IMR-90 (cell line): Measurements from ENCODE around the gene STRN4. TPM values are rescaled to one million over a fixed set of nuclear protein-coding genes. Genes with fewer than 3 reads are reported as not detected.

Experiments
- ATAC-seq: fragments of 200-7000 bp; cut with Tn5 transposase; 2 replicates; pipeline ENCODE4 v1.9.1; 2020; ENCODE audit warnings: low read depth, mild to moderate bottlenecking, moderate library complexity
- BruUV-seq: library from RNA; stranded (reverse); fragments of 400-500 nt; replicated peaks from 2 replicates; lab custom pipeline; 2021; lab: Mats Ljungman, UMichigan
- CTCF ChIA-PET: fragments of 300-600 bp; formaldehyde crosslinking; extraction: SDS; loops from one replicate; lab custom pipeline; 2021; ENCODE audit warnings: antibody characterized with exemption; lab: Yijun Ruan, JAX
- POLR2A ChIA-PET: fragments of 300-600 bp; sonication (Branson Sonifier 250); formaldehyde crosslinking; loops from one replicate; lab custom pipeline; 2022; ENCODE audit warnings: antibody characterized with exemption; ENCODE audit not compliant: unreplicated experiment; lab: Charles Lee
- DNase-seq: peaks from one replicate; pipeline ENCODE4 v3.0.0; 2013
- H2AFZ ChIP-seq: replicated peaks from 2 replicates; pipeline ENCODE3; 2013; ENCODE audit warnings: low read length, mild to moderate bottlenecking; ENCODE audit not compliant: poor library complexity
- H2AK5ac ChIP-seq: 2 replicates; pipeline ENCODE4 v1.6.1; 2013; ENCODE audit warnings: low read depth, low read length, inconsistent platforms
- H2AK9ac ChIP-seq: replicated peaks from 2 replicates; pipeline ENCODE3; 2013; ENCODE audit warnings: mild to moderate bottlenecking, low read depth, low read length, moderate library complexity; ENCODE audit not compliant: poor library complexity
- H2BK120ac ChIP-seq: 2 replicates; pipeline ENCODE4 v1.6.1; 2013; ENCODE audit warnings: low read depth, low read length, inconsistent platforms
- H2BK15ac ChIP-seq: 3 replicates; pipeline ENCODE4 v1.6.1; 2013; ENCODE audit warnings: low read depth, low read length, inconsistent platforms
- H2BK20ac ChIP-seq: 2 replicates; pipeline ENCODE4 v1.6.1; 2013; ENCODE audit warnings: low read depth, mild to moderate bottlenecking, inconsistent platforms, low read length, moderate library complexity
- H2BK5ac ChIP-seq: 2 replicates; pipeline ENCODE4 v1.6.1; 2013; ENCODE audit warnings: mild to moderate bottlenecking, low read depth, low read length, inconsistent platforms; ENCODE audit not compliant: poor library complexity, severe bottlenecking
- H3K14ac ChIP-seq: replicated peaks from 2 replicates; pipeline ENCODE4 v1.6.1; 2013; ENCODE audit warnings: low read depth, low read length, inconsistent platforms
- H3K18ac ChIP-seq: 2 replicates; pipeline ENCODE4 v1.6.1; 2013; ENCODE audit warnings: low read depth, low read length, control low read depth
- H3K23ac ChIP-seq: 2 replicates; pipeline ENCODE4 v1.6.1; 2013; ENCODE audit warnings: low read depth, low read length, inconsistent platforms
- H3K27ac ChIP-seq: 2 replicates; pipeline ENCODE4 v1.5.1; 2013; ENCODE audit warnings: mild to moderate bottlenecking, control low read depth, low read length; ENCODE audit not compliant: insufficient read depth
- H3K27me3 ChIP-seq: 2 replicates; pipeline ENCODE4 v1.6.1; 2013; ENCODE audit warnings: low read length; ENCODE audit not compliant: control insufficient read depth, insufficient read depth
- H3K36me3 ChIP-seq: 2 replicates; pipeline ENCODE4 v1.6.1; 2013; ENCODE audit warnings: low read length, mixed read lengths; ENCODE audit not compliant: control insufficient read depth, insufficient read depth
- H3K4ac ChIP-seq: 2 replicates; pipeline ENCODE4 v1.6.1; 2013; ENCODE audit warnings: low read depth, low read length, inconsistent platforms
- H3K4me1 ChIP-seq: 2 replicates; pipeline ENCODE4 v1.6.1; 2013; ENCODE audit warnings: low read length, mixed read lengths; ENCODE audit not compliant: control insufficient read depth, insufficient read depth
- H3K4me2 ChIP-seq: 2 replicates; pipeline ENCODE4 v1.6.1; 2013; ENCODE audit warnings: low read depth, mild to moderate bottlenecking, control low read depth, low read length, moderate library complexity
- H3K4me3 ChIP-seq: 2 replicates; pipeline ENCODE4 v1.5.1; 2013; ENCODE audit warnings: low read depth, mild to moderate bottlenecking, control low read depth, low read length, moderate library complexity; ENCODE audit not compliant: insufficient read depth
- H3K56ac ChIP-seq: 2 replicates; pipeline ENCODE4 v1.6.1; 2013; ENCODE audit warnings: low read length, inconsistent platforms; ENCODE audit not compliant: insufficient read depth; ENCODE audit errors: extremely low read depth
- H3K79me1 ChIP-seq, 2 experiments: 2 replicates each; pipeline ENCODE4 v1.6.1; 2013; ENCODE audit warnings: low read length in 2 of 2, inconsistent platforms in 1 of 2, low read depth in 1 of 2
- H3K9ac ChIP-seq: 2 replicates; pipeline ENCODE4 v1.6.1; 2013; ENCODE audit warnings: low read depth, low read length, control low read depth
- H3K9me1 ChIP-seq: 2 replicates; pipeline ENCODE4 v1.6.1; 2013; ENCODE audit warnings: low read length, inconsistent platforms; ENCODE audit not compliant: insufficient read depth
- H3K9me3 ChIP-seq: 2 replicates; pipeline ENCODE4 v1.6.1; 2013; ENCODE audit warnings: low read length; ENCODE audit not compliant: control insufficient read depth, insufficient read depth
- H4K20me1 ChIP-seq: 2 replicates; pipeline ENCODE4 v1.6.1; 2013; ENCODE audit warnings: low read length, inconsistent platforms; ENCODE audit not compliant: insufficient read depth
- H4K5ac ChIP-seq: 2 replicates; pipeline ENCODE4 v1.6.1; 2013; ENCODE audit warnings: mild to moderate bottlenecking, low read depth, low read length, control low read depth
- H4K8ac ChIP-seq, 2 experiments: 2 replicates each; pipeline ENCODE4 v1.6.1; 2013; ENCODE audit warnings: low read depth in 2 of 2, low read length in 2 of 2, control low read depth in 1 of 2, inconsistent platforms in 1 of 2
- H4K91ac ChIP-seq: 2 replicates; pipeline ENCODE4 v1.6.1; 2013; ENCODE audit warnings: low read depth, low read length, inconsistent platforms; ENCODE audit not compliant: insufficient read depth
- BHLHE40 ChIP-seq: fragments of 150-350 bp; IDR thresholded peaks from 2 replicates; pipeline ENCODE4 v1.6.1; 2016; ENCODE audit warnings: mild to moderate bottlenecking, low read depth, low read length
- CEBPB ChIP-seq: IDR thresholded peaks from 2 replicates; pipeline ENCODE4 v1.6.1; 2012; ENCODE audit warnings: low read depth, low read length, improper control_type of control experiment
- CHD1 ChIP-seq: IDR thresholded peaks from 2 replicates; pipeline ENCODE4 v1.6.1; 2012; ENCODE audit warnings: low read depth, low read length, improper control_type of control experiment
- ELK1 ChIP-seq: fragments of 150-350 bp; IDR thresholded peaks from 2 replicates; pipeline ENCODE4 v1.6.1; 2016; ENCODE audit warnings: low read depth, mild to moderate bottlenecking, low read length, moderate library complexity, borderline replicate concordance
- FOS ChIP-seq: fragments of 150-350 bp; IDR thresholded peaks from 2 replicates; pipeline ENCODE4 v1.6.1; 2016; ENCODE audit warnings: low read depth, low read length
- MAFK ChIP-seq: IDR thresholded peaks from 2 replicates; pipeline ENCODE4 v1.6.1; 2012; ENCODE audit warnings: low read depth, low read length, improper control_type of control experiment
- MAZ ChIP-seq: IDR thresholded peaks from 2 replicates; pipeline ENCODE4 v1.6.1; 2012; ENCODE audit warnings: low read depth, mild to moderate bottlenecking, low read length, improper control_type of control experiment, moderate library complexity, borderline replicate concordance
- MXI1 ChIP-seq: IDR thresholded peaks from 2 replicates; pipeline ENCODE4 v1.6.1; 2012; ENCODE audit warnings: low read depth, mild to moderate bottlenecking, low read length, moderate library complexity, borderline replicate concordance
- NFE2L2 ChIP-seq: fragments of 150-350 bp; IDR thresholded peaks from 2 replicates; pipeline ENCODE4 v1.6.1; 2016; ENCODE audit warnings: low read depth, mild to moderate bottlenecking, low read length
- POLR2A ChIP-seq: IDR thresholded peaks from 2 replicates; pipeline ENCODE4 v1.6.1; 2012; ENCODE audit warnings: mild to moderate bottlenecking, low read depth, low read length
- RAD21 ChIP-seq: IDR thresholded peaks from 2 replicates; pipeline ENCODE4 v1.6.1; 2012; ENCODE audit warnings: low read length, improper control_type of control experiment
- RCOR1 ChIP-seq: IDR thresholded peaks from 2 replicates; pipeline ENCODE4 v1.6.1; 2012; ENCODE audit warnings: mild to moderate bottlenecking, low read length, improper control_type of control experiment; ENCODE audit not compliant: insufficient replicate concordance
- RFX5 ChIP-seq: IDR thresholded peaks from 2 replicates; pipeline ENCODE4 v1.8.0; 2012; ENCODE audit warnings: low read depth, mild to moderate bottlenecking, low read length, moderate library complexity
- SMC3 ChIP-seq: fragments of 150-350 bp; IDR thresholded peaks from 2 replicates; pipeline ENCODE4 v1.6.1; 2016; ENCODE audit warnings: low read depth, mild to moderate bottlenecking, antibody characterized with exemption, low read length, moderate library complexity
- USF2 ChIP-seq: fragments of 150-350 bp; IDR thresholded peaks from 2 replicates; pipeline ENCODE4 v1.6.1; 2017; ENCODE audit warnings: mild to moderate bottlenecking, antibody characterized with exemption, low read length, low read depth
- WGBS, 2 experiments: methylation state at CpG; one replicate each; pipeline versions ENCODE4 v1.1.5 to v1.1.7; 2013; ENCODE audit warnings: missing lambda C conversion rate in 2 of 2; ENCODE audit not compliant: insufficient read length in 1 of 2; ENCODE audit errors: extremely low coverage in 2 of 2; 5-methylcytosine and 5-hydroxymethylcytosine counted together
- dilution Hi-C: fragments of 300-500 bp; cut with HindIII; formaldehyde crosslinking; loops from one replicate; pipeline ENCODE4 v1.14.3; 2018; ENCODE audit warnings: low sequenced_read_pairs; ENCODE audit not compliant: unreplicated experiment
- in situ Hi-C: fragments of 300-500 bp; cut with MboI; formaldehyde crosslinking; loops from 3 replicates; pipeline ENCODE4 v1.14.3; 2019; ENCODE audit warnings: low sequenced_read_pairs, inconsistent platforms, mixed read lengths
- intact Hi-C: fragments of 100-400 bp; cut with micrococcal nuclease; formaldehyde crosslinking; loops from 2 replicates; pipeline ENCODE4 v1.10.0; 2022
- polyA plus RNA-seq, 3 experiments: library from polyadenylated mRNA; depleted of rRNA; stranded (reverse); fragments of >200 nt; gene quantifications; 2 replicates each; pipeline ENCODE4 v1.2.3, GENCODE V29; 2012; ENCODE audit warnings: low replicate concordance in 1 of 3
- total RNA-seq: library from RNA; depleted of rRNA; stranded (reverse); fragments of >200 nt; gene quantifications from 2 replicates; pipeline ENCODE4 v1.2.3, GENCODE V29; 2012
- TF ChIP-seq, protein P1 (sequence below): conservative IDR thresholded peaks from 2 replicates; pipeline ENCODE4 v1.5.1; 2012; ENCODE audit warnings: mild to moderate bottlenecking, low read depth, low read length, improper control_type of control experiment

Gene STRN4
- total and polyA plus RNA-seq, 2 of the 4 experiments (the other 2 are of a cell fraction), result 36.7 to 112 TPM

GRCh38 chr19:46737298-46737654 lies 9.0 kb downstream of the STRN4 start:
- no peak for ATAC-seq
- Histone ChIP-seq H2BK20ac (no peak overlapping the region), H2BK5ac (no peak overlapping the region), H3K4ac (no peak overlapping the region), H3K36me3 (peaks cover 51% of the 10 kb centered on the region), H2AK9ac (no peak overlapping the region), H4K5ac (no peak overlapping the region), H3K79me1 (peaks cover 38 to 83% of the 10 kb centered on the region in 2 experiments), H3K9me1 (peaks cover 25% of the 10 kb centered on the region), H3K4me2 (no peak overlapping the region), H2AFZ (no peak overlapping the region), H3K4me3 (no peak overlapping the region), H3K9ac (no peak overlapping the region), H4K91ac (no peak overlapping the region), H3K18ac (no peak overlapping the region), H3K27me3 (no peaks in the 10 kb centered on the region), H3K9me3 (no peaks in the 10 kb centered on the region), H3K4me1 (peaks cover 29% of the 10 kb centered on the region), H3K14ac (no peak overlapping the region), H3K27ac (peak overlapping the region; percentile 38; the same call in 1 of the 2 replicates), H2AK5ac (no peak overlapping the region), H2BK15ac (no peak overlapping the region), H2BK120ac (no peak overlapping the region), H4K8ac (no peak overlapping the region), H3K23ac (no peak overlapping the region), H4K20me1 (peaks cover 85% of the 10 kb centered on the region), H3K56ac (no peak overlapping the region)
- POLR2A ChIA-PET, result no interaction called here
- in situ Hi-C loops, result no loop called here
- intact Hi-C loops, result no loop called here
- no peak for DNase-seq
- no TSS peak for BruUV-seq
- CTCF ChIA-PET, result no interaction called here
- TF ChIP-seq POLR2A (no peak), RFX5 (no peak), SMC3 (no peak), ELK1 (no peak), MAZ (no peak), MAFK (no peak), CHD1 (no peak), BHLHE40 (no peak), CEBPB (no peak), FOS (no peak), MXI1 (no peak), RAD21 (no peak), NFE2L2 (no peak), RCOR1 (no peak), USF2 (no peak)
- TF ChIP-seq, protein P1, sequence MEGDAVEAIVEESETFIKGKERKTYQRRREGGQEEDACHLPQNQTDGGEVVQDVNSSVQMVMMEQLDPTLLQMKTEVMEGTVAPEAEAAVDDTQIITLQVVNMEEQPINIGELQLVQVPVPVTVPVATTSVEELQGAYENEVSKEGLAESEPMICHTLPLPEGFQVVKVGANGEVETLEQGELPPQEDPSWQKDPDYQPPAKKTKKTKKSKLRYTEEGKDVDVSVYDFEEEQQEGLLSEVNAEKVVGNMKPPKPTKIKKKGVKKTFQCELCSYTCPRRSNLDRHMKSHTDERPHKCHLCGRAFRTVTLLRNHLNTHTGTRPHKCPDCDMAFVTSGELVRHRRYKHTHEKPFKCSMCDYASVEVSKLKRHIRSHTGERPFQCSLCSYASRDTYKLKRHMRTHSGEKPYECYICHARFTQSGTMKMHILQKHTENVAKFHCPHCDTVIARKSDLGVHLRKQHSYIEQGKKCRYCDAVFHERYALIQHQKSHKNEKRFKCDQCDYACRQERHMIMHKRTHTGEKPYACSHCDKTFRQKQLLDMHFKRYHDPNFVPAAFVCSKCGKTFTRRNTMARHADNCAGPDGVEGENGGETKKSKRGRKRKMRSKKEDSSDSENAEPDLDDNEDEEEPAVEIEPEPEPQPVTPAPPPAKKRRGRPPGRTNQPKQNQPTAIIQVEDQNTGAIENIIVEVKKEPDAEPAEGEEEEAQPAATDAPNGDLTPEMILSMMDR, result no peak
- WGBS, 2 experiments, result 82% methylated on average over 5 of the region's 7 CpGs; no CpG with 5 or more reads in 1 of the 2 experiments
- dilution Hi-C loops, result no loop called here
